ENCODE data around the gene ARAF.
A peak's percentile ranks its signal among the peaks of the same experiment; 100 is the strongest.

Gene ARAF

DNA sequence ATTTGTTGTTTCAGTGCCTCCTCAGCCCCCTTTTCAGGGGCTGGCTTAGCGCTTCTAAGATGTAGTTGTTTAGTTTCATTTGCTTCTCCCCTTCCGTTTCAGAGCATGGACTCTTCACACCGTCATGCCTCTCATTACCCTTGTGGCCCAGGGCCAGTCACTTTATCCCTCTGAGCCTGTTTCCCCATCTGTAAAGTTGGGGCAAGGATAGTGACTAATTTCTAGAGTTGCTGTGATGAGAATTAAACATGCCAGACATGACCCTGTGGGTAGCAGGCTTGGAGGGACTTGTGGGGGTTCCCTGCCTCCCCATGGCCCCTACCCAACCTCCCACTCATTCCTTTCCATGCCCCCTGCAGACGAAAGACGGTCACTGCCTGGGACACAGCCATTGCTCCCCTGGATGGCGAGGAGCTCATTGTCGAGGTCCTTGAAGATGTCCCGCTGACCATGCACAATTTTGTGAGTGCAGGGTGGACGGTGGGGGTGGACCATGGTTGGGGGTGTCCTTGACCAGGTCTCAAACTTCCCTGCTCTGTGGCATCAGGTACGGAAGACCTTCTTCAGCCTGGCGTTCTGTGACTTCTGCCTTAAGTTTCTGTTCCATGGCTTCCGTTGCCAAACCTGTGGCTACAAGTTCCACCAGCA lies 3.6 kb downstream of the ARAF start:
- no peak for DNase-seq

DNA sequence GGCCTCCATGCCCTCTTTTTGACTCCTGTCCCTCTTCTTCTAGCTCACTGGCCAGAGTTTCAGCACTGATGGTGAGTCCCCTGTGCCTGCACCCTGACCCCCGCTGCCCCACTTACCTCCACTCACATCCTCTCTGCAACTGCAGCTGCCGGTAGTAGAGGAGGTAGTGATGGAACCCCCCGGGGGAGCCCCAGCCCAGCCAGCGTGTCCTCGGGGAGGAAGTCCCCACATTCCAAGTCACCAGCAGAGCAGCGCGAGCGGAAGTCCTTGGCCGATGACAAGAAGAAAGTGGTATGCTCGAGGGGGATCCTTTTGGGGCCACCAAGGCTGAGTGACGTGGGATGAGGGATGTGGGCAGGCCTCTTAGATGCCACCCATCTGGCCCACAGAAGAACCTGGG lies 5.8 kb downstream of the ARAF start:
- no peak for DNase-seq

GRCh38 chrX:47568656-47569295 lies 7.8 kb downstream of the ARAF start:
- no peak for DNase-seq

GRCh38 chrX:47570794-47571193 lies 9.8 kb downstream of the ARAF start:
- DNase-seq, result no peak

DNA sequence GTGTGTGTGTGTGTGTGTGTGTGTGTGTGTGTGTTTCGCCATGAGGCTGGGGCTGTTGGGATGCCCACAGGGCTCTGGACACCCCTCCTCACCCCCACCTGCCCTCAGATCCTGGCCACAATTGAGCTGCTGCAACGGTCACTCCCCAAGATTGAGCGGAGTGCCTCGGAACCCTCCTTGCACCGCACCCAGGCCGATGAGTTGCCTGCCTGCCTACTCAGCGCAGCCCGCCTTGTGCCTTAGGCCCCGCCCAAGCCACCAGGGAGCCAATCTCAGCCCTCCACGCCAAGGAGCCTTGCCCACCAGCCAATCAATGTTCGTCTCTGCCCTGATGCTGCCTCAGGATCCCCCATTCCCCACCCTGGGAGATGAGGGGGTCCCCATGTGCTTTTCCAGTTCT lies 10.2 kb downstream of the ARAF start:
- DNase-seq, result no peak

DNA sequence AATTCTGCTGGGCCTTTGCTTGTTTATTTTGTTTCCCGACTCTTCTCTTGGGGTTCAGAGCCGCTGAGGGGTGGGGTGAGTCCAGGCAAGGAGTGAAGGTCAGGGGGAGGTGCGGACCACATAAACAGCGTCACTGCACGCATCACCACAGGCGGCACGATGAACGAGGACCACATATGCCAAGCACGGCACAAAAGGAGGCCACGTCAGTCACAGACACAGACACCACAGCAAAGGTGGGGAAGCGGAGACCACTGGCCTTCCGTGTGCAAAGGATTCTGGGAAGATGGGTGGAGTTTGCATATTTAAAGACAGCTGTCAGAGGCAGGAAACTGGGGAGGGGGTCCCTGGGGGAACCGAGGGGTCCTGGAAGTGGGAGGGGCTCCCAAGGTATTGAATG lies 10.9 kb downstream of the ARAF start:
- DNase-seq, result no peak

DNA sequence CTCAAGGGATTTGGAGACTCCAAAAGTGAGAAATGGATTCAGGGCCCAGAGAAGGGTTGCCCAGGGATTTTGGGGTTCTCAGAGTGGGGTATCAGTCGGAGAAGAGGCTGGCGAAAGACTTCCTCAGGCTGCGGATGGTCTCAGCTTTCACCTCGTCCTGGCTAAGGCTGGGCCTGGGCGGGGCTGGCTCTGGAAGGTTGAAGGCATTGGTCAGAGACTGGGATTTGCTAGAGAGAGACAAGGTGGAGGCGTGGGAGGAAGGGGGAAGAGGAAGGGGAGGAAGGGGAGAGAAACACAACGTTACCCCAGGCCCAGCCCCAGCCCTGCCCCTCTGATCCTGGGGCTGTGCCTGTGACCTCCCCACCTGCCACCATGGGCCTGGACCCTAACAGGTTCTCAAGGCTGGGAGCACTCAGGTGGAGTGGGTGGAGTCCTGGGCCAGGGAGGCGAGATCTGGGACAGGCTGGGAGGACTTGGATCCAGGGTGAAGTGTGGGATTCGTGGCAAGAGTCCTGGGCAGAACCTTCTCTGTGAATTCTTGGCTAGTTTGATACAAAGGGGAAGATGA lies 11.9 kb downstream of the ARAF start:
- DNase-seq, result no peak

- peak in 1 of 2 donors; percentile 12 for DNase-seq
Measured at GRCh38 chrX:47573341-47574075, 12.5 kb downstream of the ARAF start.

GRCh38 chrX:47574076-47574546 lies 13.1 kb downstream of the ARAF start:
- no peak for DNase-seq

- DNase-seq, result no peak
Measured at GRCh38 chrX:47574547-47575301, 13.7 kb downstream of the ARAF start.

GRCh38 chrX:47576021-47576898 lies 15.3 kb downstream of the ARAF start:
- DNase-seq, result no peak

DNA sequence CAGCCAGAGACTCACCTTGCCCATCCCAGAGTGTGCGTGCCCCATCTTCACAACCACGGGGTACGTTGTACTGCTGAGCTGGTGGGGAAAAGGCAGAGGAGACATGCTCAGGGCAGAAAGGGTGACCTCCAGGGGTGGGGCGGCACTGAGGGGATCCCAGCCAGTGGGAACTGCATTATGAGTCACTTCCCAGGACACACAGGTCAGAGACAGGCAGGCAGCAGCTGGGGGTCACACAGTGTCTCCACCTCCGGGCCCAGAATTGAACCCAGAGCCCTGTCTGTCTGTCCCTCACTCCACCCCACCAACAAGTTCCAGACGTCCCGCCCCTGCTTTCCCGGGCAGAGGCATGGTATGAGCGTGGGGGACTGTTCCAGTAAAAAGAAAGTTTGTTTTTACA lies 16.4 kb downstream of the ARAF start:
- no peak for DNase-seq

GRCh38 chrX:47577901-47578300 lies 16.9 kb downstream of the ARAF start:
- no peak for DNase-seq

DNA sequence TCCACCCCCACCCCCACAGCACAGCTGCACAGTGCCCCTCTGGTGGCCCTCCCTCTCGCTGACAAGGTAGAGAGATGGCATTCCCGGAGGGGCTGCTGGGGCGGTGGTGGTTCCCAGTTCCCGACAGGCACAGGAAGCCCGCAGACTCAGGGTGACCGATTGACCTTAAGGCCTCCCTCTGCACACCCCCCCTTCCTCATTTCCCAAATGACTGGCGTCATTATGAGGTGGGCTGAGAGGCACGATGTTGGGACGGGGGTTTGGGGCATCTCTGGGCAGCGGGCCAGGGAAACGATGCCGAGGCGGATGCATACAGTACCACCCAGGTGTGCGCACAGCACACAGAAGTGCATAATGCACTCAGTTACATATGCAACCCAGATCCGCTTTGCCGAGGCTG lies 17.7 kb downstream of the ARAF start:
- no peak for DNase-seq

- no peak for DNase-seq
Measured at GRCh38 chrX:47579537-47579936, 18.5 kb downstream of the ARAF start.

DNA sequence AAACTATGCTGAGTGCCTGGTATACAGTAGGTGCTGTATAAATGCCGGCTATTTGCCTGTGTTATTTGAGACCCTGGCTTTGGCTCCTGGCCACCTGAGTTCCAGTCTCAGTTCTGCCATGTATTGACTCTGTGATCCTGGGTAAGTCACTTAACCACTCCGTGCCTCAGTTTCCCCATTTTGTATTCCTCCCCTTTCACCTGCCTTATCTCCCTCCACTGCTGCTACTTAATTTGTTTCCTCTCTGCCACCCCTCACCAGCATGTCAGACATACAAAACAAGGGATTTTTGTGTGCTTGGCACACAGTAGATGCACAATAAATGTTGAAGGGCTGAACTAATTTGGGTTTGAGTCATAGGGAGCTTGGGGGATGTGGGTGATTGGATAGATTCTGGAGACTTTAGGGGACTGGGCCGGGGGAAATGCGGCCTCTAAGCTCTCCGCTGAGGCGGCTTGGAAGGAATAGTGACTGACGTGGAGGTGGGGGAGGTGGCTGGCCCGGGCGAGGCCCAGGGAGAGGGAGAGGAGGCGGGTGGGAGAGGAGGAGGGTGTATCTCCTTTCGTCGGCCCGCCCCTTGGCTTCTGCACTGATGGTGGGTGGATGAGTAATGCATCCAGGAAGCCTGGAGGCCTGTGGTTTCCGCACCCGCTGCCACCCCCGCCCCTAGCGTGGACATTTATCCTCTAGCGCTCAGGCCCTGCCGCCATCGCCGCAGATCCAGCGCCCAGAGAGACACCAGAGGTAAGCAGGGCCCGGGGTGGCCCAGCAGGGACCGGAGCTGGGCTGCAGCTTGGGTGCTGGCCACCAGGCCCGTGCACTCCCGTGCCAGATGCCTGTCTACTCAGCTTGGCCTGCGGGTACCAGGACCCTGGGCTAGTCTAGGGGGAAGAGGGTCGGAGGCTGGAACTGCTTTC lies 21.0 kb downstream of the ARAF start, which contains the start of gene TIMP1:
Gene TIMP1, plus strand, starts transcription at position 706 of the 917 bp plus-strand sequence. CDS start 980 bp downstream, outside the sequence.
- peak in 1 of 2 donors; percentile 28 for DNase-seq

DNA sequence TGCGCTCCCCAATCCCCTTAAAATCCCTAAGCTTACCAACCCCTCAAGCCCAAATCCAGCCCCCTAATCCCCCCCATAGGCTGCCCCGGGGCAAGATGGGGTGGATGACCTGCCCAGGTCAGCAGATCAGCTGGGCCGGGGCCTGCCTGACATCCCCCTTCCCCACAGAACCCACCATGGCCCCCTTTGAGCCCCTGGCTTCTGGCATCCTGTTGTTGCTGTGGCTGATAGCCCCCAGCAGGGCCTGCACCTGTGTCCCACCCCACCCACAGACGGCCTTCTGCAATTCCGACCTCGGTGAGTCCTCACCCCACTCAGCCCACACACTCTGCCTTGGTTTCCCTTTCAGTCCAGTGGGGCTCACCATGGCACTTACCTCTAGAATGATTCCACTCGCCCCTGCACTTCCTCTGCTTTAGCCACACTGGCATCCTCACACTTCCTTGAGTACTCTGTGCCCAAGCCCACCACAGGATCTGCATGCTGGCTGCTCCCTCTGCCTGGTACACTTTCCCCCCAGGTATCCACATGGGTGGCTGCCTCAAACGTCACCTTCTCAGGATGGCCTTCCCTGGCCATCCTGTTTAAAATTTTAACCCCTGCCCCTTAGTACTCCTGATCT lies 22.3 kb downstream of the ARAF start:
- DNase-seq, result no peak

- DNase-seq, result no peak
Measured at GRCh38 chrX:47584714-47585113, 23.7 kb downstream of the ARAF start.

- no peak for DNase-seq
Measured at GRCh38 chrX:47585273-47585672, 24.3 kb downstream of the ARAF start.

Measured in hippocampal formation (tissue), 2 donors.